Uterine smooth muscle cell (primary cell): ENCODE data around the gene SPATC1L. TPM values are rescaled to one million over a fixed set of nuclear protein-coding genes. Genes with fewer than 3 reads are reported as not detected.

ENCODE experiments used
- total RNA-seq: library from RNA; depleted of rRNA; stranded (reverse); fragments of >200 nt; gene quantifications from 2 replicates; pipeline ENCODE4 v1.2.3, GENCODE V29; 2014

Gene SPATC1L
- 1.00 and 7.6 TPM in 2 replicates for total RNA-seq

DNA sequence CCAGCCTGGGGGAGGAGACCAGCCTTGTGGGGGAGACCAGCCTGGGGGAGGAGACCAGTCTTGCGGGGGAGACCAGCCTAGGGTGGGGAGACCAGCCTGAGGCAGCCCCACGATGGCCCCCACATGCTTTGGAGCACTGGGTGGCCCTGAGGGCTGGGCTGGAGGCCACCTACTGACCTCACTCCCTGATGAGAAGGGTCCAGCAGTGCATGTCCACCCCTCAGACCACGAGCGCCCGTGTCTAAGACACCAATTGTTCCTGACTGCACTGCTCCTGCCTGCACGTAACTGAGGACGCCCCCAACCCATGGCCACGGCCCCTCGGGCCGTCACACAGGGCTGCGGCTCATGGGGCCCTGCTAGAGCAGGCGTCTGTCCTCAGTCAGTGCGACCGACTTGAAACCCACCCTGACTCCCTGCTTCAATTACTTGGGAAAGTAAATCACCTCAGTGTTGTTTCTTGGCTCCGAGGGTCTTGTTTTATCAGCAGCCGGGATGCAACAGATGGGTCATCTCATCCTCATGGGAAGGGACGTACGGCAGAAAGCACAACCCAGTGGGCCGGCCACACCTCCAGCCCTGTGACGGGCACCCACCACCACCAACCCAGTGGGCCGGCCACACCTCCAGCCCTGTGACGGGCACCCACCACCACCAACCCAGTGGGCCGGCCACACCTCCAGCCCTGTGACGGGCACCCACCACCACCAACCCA is at the start of gene SPATC1L:
TSS of gene SPATC1L (minus strand) at position 550 of the 715 bp plus-strand sequence. CDS start 1,643 bp downstream, outside the sequence.

DNA sequence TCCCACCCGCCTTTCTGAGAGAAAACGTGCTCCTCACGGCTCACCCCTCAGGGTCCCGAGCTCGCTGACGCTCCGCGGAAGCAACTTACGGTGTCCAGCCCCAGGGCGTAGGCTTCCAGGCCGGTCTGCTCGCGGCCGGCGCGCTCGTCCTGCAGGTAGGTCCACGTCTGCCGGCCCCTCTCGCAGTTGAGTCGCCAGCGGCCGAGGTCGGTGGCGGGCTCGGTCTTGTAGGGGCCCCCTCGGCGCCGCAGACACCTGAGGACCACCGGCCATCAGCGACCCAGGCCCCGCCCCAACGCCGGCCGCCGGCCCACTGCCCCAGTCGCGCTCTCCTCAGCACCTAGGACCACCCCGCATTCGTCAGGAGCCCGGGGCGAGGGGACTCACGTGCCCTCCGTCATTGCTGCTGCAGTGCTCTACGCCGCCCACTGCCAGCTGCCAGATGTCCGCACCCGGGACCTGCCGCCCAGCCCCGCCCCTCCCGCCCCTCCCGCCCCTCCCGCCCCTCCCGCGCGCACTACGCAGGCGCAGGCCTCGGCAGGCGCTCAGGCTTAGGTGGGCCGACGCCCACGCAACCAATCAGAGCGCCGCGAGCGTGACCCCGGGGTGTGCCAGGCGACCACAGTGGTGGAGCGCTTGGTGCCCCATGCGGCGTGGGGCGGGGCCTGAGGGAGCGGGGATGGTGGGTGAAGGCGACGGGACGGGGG is 44.2 kb upstream of the SPATC1L start, which contains the start of gene LSS:
TSS of gene LSS (minus strand) at position 430 of the 707 bp plus-strand sequence. CDS start at position 401, 29 bp downstream.

DNA sequence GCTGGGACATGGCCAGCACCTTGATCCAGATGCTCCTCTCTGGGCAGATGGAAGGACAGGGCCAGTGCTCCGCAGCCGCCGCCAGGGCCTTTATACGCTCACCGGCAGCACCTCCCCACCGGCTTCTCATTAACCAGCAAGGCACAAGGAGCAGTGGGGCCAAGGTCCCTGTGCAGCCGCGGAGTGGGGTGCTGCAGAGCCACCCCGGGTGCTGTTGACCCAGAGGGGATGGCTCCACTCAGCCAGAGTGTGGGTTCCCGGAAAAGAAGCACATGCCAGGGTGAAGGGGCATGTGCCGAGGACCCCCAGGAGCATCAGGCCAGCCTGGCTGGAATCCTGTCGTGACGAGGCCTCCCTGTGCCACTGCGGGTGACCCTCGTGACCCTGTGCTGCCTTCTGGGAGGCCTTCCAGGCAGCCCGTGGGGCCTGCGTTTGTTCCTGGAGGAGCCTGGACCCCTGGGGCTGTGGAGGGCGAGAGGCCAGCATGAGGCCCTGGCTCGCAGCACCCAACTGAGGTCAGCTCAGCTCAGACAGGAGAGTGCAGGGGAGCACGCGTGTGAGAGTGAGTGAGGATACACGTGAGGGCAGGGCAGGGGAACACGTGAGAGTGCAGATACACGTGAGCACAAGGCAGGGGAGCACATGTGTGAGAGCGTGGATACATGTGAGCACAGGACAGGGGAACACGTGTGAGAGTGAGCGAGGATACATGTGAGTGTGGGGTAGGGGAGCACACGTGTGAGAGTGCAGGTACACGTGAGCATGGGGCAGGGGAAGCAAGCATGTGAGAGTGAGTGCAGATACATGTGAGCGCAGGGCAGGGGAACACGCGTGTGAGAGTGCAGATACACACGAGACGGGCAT is 28.5 kb downstream of the SPATC1L start, which contains the start of gene FTCD:
TSS of gene FTCD (minus strand) at position 66 of the 864 bp plus-strand sequence. CDS start at position 10, 56 bp downstream.

Other genes starting within 250 kb of the SPATC1L start
- gene COL6A1, start 202.7 kb downstream of the SPATC1L start, total RNA-seq, result 489 and 822 TPM in 2 replicates
- 685 and 1,320 TPM in 2 replicates for gene COL6A2, start 86.3 kb downstream of the SPATC1L start, total RNA-seq
- 1.1 TPM in 1 of 2 replicates, not detected in the other for gene FTCD, start 28.9 kb downstream of the SPATC1L start, total RNA-seq
- 236 and 251 TPM in 2 replicates for gene LSS, start 44.3 kb upstream of the SPATC1L start, total RNA-seq
- gene MCM3AP, start 101.2 kb upstream of the SPATC1L start, total RNA-seq, result 95.1 and 103 TPM in 2 replicates
- 9.4 and 10.5 TPM in 2 replicates for gene YBEY, start 101.9 kb upstream of the SPATC1L start, total RNA-seq
- gene C21orf58, start 139.4 kb upstream of the SPATC1L start, total RNA-seq, result 4.5 and 11.5 TPM in 2 replicates
- gene PCNT, start 139.7 kb upstream of the SPATC1L start, total RNA-seq, result 32.2 and 43.9 TPM in 2 replicates